ENCODE results near the gene TMEM131L.

- TF ChIP-seq, protein P1, sequence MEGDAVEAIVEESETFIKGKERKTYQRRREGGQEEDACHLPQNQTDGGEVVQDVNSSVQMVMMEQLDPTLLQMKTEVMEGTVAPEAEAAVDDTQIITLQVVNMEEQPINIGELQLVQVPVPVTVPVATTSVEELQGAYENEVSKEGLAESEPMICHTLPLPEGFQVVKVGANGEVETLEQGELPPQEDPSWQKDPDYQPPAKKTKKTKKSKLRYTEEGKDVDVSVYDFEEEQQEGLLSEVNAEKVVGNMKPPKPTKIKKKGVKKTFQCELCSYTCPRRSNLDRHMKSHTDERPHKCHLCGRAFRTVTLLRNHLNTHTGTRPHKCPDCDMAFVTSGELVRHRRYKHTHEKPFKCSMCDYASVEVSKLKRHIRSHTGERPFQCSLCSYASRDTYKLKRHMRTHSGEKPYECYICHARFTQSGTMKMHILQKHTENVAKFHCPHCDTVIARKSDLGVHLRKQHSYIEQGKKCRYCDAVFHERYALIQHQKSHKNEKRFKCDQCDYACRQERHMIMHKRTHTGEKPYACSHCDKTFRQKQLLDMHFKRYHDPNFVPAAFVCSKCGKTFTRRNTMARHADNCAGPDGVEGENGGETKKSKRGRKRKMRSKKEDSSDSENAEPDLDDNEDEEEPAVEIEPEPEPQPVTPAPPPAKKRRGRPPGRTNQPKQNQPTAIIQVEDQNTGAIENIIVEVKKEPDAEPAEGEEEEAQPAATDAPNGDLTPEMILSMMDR (IDR thresholded peaks at IDR 0.05; ENCODE audit: low read depth, low read length, poor library complexity, severe bottlenecking) = no peak
- no peak for TF ChIP-seq EZH2phosphoT487 (IDR thresholded peaks at IDR 0.05; ENCODE audit: borderline replicate concordance, low read length)
Observed at GRCh38 chr4:153428941-153429475, 37.2 kb upstream of the TMEM131L start.
